Upper lobe of left lung (tissue), 4 donors: Measurements from ENCODE around the gene ACTR3C.
A peak's percentile ranks its signal among the peaks of the same experiment; 100 is the strongest.

Experiments
- POLR2A ChIP-seq, 4 donors: fragments of 450-650 bp; IDR thresholded peaks; one replicate each; pipeline ENCODE4 v1.5.1; 2016 to 2017; ENCODE audit warnings: antibody characterized with exemption in 4 of 4, mild to moderate bottlenecking in 2 of 4
- TF ChIP-seq, protein P1 (sequence below), 6 experiments: fragments of 450-650 bp in 4 of 6; fragments of 200-600 bp in 2 of 6; sonication (generic) in 2 of 6; IDR thresholded peaks; one replicate each; pipeline ENCODE4 v1.5.1; 2016 to 2019; ENCODE audit warnings: antibody characterized with exemption in 6 of 6

DNA sequence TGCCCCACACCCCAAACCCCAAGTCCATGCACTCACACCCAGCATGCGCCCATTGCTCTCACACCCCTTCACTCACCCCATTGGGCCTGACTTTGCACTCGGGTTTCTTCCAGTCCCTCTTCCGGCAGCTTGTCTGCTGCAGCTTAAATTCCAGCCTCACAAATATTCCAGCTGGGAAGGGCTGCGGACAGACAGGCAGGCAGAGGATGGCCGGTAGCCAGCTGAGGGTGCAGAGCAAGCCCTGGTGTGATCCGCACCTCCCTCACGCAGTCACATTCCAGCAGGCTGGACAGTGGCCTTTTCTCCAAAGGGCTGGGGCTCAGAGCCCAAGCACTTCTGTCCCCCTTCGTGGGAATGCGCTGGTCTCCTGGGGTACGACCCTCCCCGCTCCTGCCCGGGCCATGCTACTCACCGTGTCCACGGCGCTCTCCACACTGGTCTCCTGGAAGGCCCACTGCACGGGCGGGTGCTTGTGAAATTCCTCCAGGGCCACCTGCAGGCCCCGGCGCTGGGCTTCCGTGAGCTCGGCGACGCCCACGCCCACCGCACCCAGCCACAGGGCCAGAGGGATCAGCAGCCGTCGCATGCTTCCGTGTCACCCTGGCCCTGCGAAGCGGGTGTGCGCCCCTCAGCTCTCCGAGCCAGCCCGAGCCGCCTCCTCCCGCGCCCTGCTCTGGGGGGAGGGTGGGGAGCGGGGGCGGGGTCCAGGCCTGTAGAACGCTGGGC, 16.8 kb upstream of the ACTR3C start:
- TF ChIP-seq, protein P1, sequence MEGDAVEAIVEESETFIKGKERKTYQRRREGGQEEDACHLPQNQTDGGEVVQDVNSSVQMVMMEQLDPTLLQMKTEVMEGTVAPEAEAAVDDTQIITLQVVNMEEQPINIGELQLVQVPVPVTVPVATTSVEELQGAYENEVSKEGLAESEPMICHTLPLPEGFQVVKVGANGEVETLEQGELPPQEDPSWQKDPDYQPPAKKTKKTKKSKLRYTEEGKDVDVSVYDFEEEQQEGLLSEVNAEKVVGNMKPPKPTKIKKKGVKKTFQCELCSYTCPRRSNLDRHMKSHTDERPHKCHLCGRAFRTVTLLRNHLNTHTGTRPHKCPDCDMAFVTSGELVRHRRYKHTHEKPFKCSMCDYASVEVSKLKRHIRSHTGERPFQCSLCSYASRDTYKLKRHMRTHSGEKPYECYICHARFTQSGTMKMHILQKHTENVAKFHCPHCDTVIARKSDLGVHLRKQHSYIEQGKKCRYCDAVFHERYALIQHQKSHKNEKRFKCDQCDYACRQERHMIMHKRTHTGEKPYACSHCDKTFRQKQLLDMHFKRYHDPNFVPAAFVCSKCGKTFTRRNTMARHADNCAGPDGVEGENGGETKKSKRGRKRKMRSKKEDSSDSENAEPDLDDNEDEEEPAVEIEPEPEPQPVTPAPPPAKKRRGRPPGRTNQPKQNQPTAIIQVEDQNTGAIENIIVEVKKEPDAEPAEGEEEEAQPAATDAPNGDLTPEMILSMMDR (IDR thresholded peaks at IDR 0.05) = peak in 1 of 6 experiments; percentile 22
- no peak for TF ChIP-seq POLR2A (IDR thresholded peaks at IDR 0.05)
